CD4-positive, alpha-beta T cell treated with Interferon gamma for 1 hour (primary cell): Measurements from ENCODE around the gene HLA-G.
"Not testable (repeated sequence)": the region's sequence is repeated elsewhere in the genome, so short reads cannot be mapped to it uniquely, and the experiment has no call there.

ENCODE experiments used
- DNase-seq: peaks from one replicate; pipeline ENCODE4 v3.0.0-alpha.2; 2020

Gene HLA-G

GRCh38 chr6:29875257-29875656 is 47.6 kb downstream of the HLA-G start:
- DNase-seq = no peak

GRCh38 chr6:29875734-29876133 is 48.1 kb downstream of the HLA-G start:
- not testable (repeated sequence) for DNase-seq
